Transverse colon (tissue), 4 donors: ENCODE measurements around the gene MYPN.

Source experiments
- CTCF ChIP-seq, 5 experiments: fragments of 200-600 bp in 3 of 5; fragments of 450-650 bp in 2 of 5; sonication (generic) in 3 of 5; IDR thresholded peaks; 1 replicate in 2 of 5; 2 replicates in 3 of 5; pipeline ENCODE4 v1.5.1; 2016 to 2017; ENCODE audit warnings: antibody characterized with exemption in 5 of 5, inconsistent platforms in 3 of 5, mild to moderate bottlenecking in 2 of 5, moderate library complexity in 1 of 5
- EP300 ChIP-seq: sonication (generic); formaldehyde crosslinking; IDR thresholded peaks from one replicate; pipeline ENCODE4 v1.6.1; 2017; ENCODE audit warnings: antibody characterized with exemption, low read depth
- POLR2A ChIP-seq: fragments of 450-650 bp; IDR thresholded peaks from one replicate; pipeline ENCODE4 v1.6.1; 2016; ENCODE audit warnings: antibody characterized with exemption, mild to moderate bottlenecking, moderate library complexity
- POLR2AphosphoS5 ChIP-seq, 3 donors: sonication (generic); formaldehyde crosslinking; IDR thresholded peaks; one replicate each; pipeline ENCODE4 v1.6.1; 2016; ENCODE audit warnings: antibody characterized with exemption in 3 of 3

DNA sequence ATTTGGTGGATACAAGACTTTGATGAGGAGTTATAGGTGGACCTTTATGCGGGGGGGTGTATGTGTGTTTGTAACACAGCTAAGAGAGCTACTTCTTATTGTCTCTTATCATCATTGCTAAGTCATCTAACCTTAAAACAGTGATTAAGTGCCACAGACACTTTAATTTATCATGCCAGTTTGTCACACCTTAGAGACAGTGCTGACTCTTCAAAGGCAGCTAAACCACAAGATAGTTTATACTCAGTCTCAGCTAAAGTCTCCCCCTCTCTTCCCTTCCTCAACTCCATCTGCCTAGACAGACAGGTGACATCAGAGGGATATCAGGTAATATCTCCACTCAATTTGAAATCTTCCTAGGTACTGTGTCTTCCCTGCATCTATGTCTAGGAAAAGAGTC is 42.2 kb downstream of the MYPN start:
- TF ChIP-seq POLR2A (no peak), CTCF (IDR thresholded peaks at IDR 0.05) (no peak), POLR2AphosphoS5 (IDR thresholded peaks at IDR 0.05) (no peak), EP300 (no peak)
